Measurements from ENCODE around the gene DDX42.

The DDX42 gene, protein sequence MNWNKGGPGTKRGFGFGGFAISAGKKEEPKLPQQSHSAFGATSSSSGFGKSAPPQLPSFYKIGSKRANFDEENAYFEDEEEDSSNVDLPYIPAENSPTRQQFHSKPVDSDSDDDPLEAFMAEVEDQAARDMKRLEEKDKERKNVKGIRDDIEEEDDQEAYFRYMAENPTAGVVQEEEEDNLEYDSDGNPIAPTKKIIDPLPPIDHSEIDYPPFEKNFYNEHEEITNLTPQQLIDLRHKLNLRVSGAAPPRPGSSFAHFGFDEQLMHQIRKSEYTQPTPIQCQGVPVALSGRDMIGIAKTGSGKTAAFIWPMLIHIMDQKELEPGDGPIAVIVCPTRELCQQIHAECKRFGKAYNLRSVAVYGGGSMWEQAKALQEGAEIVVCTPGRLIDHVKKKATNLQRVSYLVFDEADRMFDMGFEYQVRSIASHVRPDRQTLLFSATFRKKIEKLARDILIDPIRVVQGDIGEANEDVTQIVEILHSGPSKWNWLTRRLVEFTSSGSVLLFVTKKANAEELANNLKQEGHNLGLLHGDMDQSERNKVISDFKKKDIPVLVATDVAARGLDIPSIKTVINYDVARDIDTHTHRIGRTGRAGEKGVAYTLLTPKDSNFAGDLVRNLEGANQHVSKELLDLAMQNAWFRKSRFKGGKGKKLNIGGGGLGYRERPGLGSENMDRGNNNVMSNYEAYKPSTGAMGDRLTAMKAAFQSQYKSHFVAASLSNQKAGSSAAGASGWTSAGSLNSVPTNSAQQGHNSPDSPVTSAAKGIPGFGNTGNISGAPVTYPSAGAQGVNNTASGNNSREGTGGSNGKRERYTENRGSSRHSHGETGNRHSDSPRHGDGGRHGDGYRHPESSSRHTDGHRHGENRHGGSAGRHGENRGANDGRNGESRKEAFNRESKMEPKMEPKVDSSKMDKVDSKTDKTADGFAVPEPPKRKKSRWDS

GRCh38 chr17:63774141-63774968 lies at the start of gene DDX42:
Gene DDX42, plus strand, starts transcription at chr17:63774170. Its CDS starts 12,880 bp downstream, at chr17:63787050.
- H3K27ac ChIP-seq = peak within 1 kb of the TSS; percentile 99
- H3K9ac ChIP-seq = peak within 1 kb of the TSS; percentile 91
- peak within 1 kb of the TSS; percentile 88 for H2AFZ ChIP-seq
- TF ChIP-seq, protein P1, sequence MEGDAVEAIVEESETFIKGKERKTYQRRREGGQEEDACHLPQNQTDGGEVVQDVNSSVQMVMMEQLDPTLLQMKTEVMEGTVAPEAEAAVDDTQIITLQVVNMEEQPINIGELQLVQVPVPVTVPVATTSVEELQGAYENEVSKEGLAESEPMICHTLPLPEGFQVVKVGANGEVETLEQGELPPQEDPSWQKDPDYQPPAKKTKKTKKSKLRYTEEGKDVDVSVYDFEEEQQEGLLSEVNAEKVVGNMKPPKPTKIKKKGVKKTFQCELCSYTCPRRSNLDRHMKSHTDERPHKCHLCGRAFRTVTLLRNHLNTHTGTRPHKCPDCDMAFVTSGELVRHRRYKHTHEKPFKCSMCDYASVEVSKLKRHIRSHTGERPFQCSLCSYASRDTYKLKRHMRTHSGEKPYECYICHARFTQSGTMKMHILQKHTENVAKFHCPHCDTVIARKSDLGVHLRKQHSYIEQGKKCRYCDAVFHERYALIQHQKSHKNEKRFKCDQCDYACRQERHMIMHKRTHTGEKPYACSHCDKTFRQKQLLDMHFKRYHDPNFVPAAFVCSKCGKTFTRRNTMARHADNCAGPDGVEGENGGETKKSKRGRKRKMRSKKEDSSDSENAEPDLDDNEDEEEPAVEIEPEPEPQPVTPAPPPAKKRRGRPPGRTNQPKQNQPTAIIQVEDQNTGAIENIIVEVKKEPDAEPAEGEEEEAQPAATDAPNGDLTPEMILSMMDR (IDR thresholded peaks at IDR 0.05) = peak; percentile 25
- H3K4me2 ChIP-seq (ENCODE audit: low read length) = peak within 1 kb of the TSS; percentile 100
- peaks cover 14% of the 10 kb centered on the region for H3K4me1 ChIP-seq
- peaks cover 68% of the 10 kb centered on the region for H3K79me2 ChIP-seq
- no peaks in the 10 kb centered on the region for H3K36me3 ChIP-seq (ENCODE audit: control insufficient read depth, insufficient read depth, low read length)
- no peaks in the 10 kb centered on the region for H3K27me3 ChIP-seq (ENCODE audit: control insufficient read depth, insufficient read depth, low read length)
- H3K4me3 ChIP-seq (ENCODE audit: low read depth, low read length) = peak within 1 kb of the TSS; percentile 91
- H3K9me3 ChIP-seq (ENCODE audit: control insufficient read depth, low read length) = no peaks in the 10 kb centered on the region

- Histone ChIP-seq H3K4me1 (no peaks in the 10 kb centered on the region), H3K9me3 (ENCODE audit: control insufficient read depth, low read length) (no peaks in the 10 kb centered on the region), H3K79me2 (peaks cover 17% of the 10 kb centered on the region), H3K27ac (no peak overlapping the region), H2AFZ (no peak overlapping the region), H3K36me3 (ENCODE audit: control insufficient read depth, insufficient read depth, low read length) (no peaks in the 10 kb centered on the region), H3K27me3 (ENCODE audit: control insufficient read depth, insufficient read depth, low read length) (no peaks in the 10 kb centered on the region), H3K9ac (no peak overlapping the region), H3K4me3 (ENCODE audit: low read depth, low read length) (no peak overlapping the region), H3K4me2 (ENCODE audit: low read length) (no peak overlapping the region)
- TF ChIP-seq, protein P1 (IDR thresholded peaks at IDR 0.05) = no peak
Measured at GRCh38 chr17:63735691-63736090, 38.3 kb upstream of the DDX42 start.

DNA sequence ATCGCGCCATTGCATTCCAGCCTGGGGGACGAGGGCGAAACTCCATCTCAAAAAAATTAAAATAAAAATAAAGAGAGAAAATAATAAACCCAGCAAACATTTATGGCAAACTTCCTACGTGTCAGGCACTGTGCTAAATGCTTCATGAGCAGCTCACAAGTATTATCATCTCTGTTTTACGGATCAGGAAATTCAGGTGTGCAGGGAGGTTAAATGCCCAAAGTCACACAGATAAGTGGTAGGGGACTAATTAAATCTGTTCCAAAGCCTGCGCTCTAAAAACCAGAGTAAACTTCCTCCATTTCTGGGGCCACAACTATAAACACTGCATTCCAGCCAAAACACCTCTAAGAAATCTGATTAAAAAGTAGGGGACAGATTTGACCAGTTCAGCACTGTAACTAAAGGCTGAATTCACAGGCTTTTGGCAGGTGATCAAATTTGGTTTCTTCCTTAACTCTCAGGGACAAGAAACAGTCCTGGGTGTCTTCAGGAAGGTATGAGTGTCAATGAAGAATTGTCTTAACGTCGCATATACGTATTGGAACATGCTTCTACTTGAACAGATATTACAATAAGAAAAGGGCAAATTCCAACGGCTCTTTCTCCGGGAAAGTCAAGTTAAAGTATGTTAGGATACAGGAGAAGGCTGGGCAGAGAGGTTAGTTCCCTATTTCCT lies 33.4 kb upstream of the DDX42 start:
- H3K9ac ChIP-seq = peak overlapping the region; percentile 57
- peaks cover 15% of the 10 kb centered on the region for H3K79me2 ChIP-seq
- H3K9me3 ChIP-seq (ENCODE audit: control insufficient read depth, low read length) = no peaks in the 10 kb centered on the region
- H3K4me2 ChIP-seq (ENCODE audit: low read length) = peak overlapping the region; percentile 90
- TF ChIP-seq, protein P1 (IDR thresholded peaks at IDR 0.05) = no peak
- peak overlapping the region; percentile 92 for H2AFZ ChIP-seq
- H3K27me3 ChIP-seq (ENCODE audit: control insufficient read depth, insufficient read depth, low read length) = no peaks in the 10 kb centered on the region
- peak overlapping the region; percentile 94 for H3K4me3 ChIP-seq (ENCODE audit: low read depth, low read length)
- H3K4me1 ChIP-seq = peaks cover 2% of the 10 kb centered on the region
- H3K36me3 ChIP-seq (ENCODE audit: control insufficient read depth, insufficient read depth, low read length) = no peaks in the 10 kb centered on the region
- H3K27ac ChIP-seq = peak overlapping the region; percentile 91

- Histone ChIP-seq H3K9ac (peak overlapping the region; percentile 57), H3K4me1 (peaks cover 2% of the 10 kb centered on the region), H3K36me3 (ENCODE audit: control insufficient read depth, insufficient read depth, low read length) (no peaks in the 10 kb centered on the region), H3K27me3 (ENCODE audit: control insufficient read depth, insufficient read depth, low read length) (no peaks in the 10 kb centered on the region), H3K4me2 (ENCODE audit: low read length) (peak overlapping the region; percentile 90), H3K4me3 (ENCODE audit: low read depth, low read length) (peak overlapping the region; percentile 94), H3K79me2 (peaks cover 11% of the 10 kb centered on the region), H3K27ac (peak overlapping the region; percentile 91), H3K9me3 (ENCODE audit: control insufficient read depth, low read length) (no peaks in the 10 kb centered on the region), H2AFZ (peak overlapping the region; percentile 92)
- TF ChIP-seq, protein P1 (IDR thresholded peaks at IDR 0.05) = no peak
Measured at GRCh38 chr17:63741143-63741407, 32.9 kb upstream of the DDX42 start.

Measured in parathyroid adenoma (tissue), 2 donors.